Erythroblast (primary cell): ENCODE measurements around the gene FNBP1.

ENCODE experiments used
- GATA1 ChIP-seq: IDR thresholded peaks from 2 replicates; pipeline ENCODE4 v1.6.1; 2011; ENCODE audit warnings: low read depth, mild to moderate bottlenecking, control low read depth, low read length, moderate library complexity
- POLR2A ChIP-seq: IDR thresholded peaks from 2 replicates; pipeline ENCODE4 v1.6.1; 2011; ENCODE audit warnings: mild to moderate bottlenecking, low read length

DNA sequence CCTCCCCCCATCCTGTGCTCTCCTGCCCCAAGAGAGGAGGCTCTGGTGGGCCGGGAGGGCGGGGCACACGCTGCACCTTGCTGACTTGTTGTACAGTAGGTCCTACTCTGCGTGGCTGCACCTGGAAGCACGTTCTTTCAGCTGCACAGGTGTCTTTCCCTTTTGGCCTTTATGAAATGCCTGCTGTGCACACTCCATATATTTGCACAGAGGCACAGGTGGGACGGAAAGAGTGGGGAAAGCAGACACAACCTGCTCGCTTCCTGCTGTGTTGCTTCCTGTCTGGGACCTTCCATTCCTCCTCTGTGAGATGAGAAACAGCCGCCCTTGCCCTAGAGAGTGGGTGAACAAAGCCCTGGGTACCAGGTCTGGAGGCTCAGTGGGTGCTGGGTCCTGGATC is 203.0 kb downstream of the FNBP1 start:
- no peak for TF ChIP-seq POLR2A
- TF ChIP-seq GATA1, result no peak
